BE2C (cell line): ENCODE data around the gene CXCL12.

ENCODE experiments used
- DNase-seq: peaks from one replicate; pipeline ENCODE4 v3.0.0-alpha.2; 2020
- H3K27me3 ChIP-seq: fragments of 250-450 bp; sonication (Bioruptor Pico); 2 replicates; pipeline ENCODE4 v1.5.1; 2020; ENCODE audit warnings: mild to moderate bottlenecking
- H3K36me3 ChIP-seq: fragments of 250-450 bp; sonication (Bioruptor Pico); 2 replicates; pipeline ENCODE4 v1.5.1; 2020; ENCODE audit warnings: mild to moderate bottlenecking
- H3K4me1 ChIP-seq: fragments of 250-450 bp; sonication (Bioruptor Pico); 2 replicates; pipeline ENCODE4 v1.5.1; 2020
- H3K4me3 ChIP-seq: 2 replicates; pipeline ENCODE4 v1.5.1; 2011; ENCODE audit warnings: low read depth, low read length
- H3K9me3 ChIP-seq: fragments of 250-450 bp; sonication (Bioruptor Pico); 2 replicates; pipeline ENCODE4 v1.5.1; 2020
- CTCF ChIP-seq: IDR thresholded peaks from 2 replicates; pipeline ENCODE4 v1.5.1; 2012; ENCODE audit warnings: mild to moderate bottlenecking, low read depth, low read length

CXCL12 gene

GRCh38 chr10:44389150-44389549 lies 4.3 kb upstream of the CXCL12 start:
- no peak for DNase-seq
- H3K27me3 ChIP-seq = peaks cover 19% of the 10 kb centered on the region
- no peak for TF ChIP-seq CTCF
- H3K4me1 ChIP-seq = no peaks in the 10 kb centered on the region
- no peak overlapping the region for H3K4me3 ChIP-seq
- H3K36me3 ChIP-seq = no peaks in the 10 kb centered on the region
- H3K9me3 ChIP-seq = no peaks in the 10 kb centered on the region

- Histone ChIP-seq H3K9me3 (no peaks in the 10 kb centered on the region), H3K36me3 (no peaks in the 10 kb centered on the region), H3K4me3 (no peak overlapping the region), H3K4me1 (no peaks in the 10 kb centered on the region), H3K27me3 (peaks cover 24% of the 10 kb centered on the region)
- no peak for DNase-seq
- TF ChIP-seq CTCF = no peak
Measured at GRCh38 chr10:44388641-44389040, 3.7 kb upstream of the CXCL12 start.

GRCh38 chr10:44387853-44388251 lies 3.0 kb upstream of the CXCL12 start:
- Histone ChIP-seq H3K27me3 (peaks cover 32% of the 10 kb centered on the region), H3K9me3 (no peaks in the 10 kb centered on the region), H3K36me3 (no peaks in the 10 kb centered on the region), H3K4me3 (no peak overlapping the region), H3K4me1 (no peaks in the 10 kb centered on the region)
- TF ChIP-seq CTCF = no peak
- no peak for DNase-seq

GRCh38 chr10:44386546-44387052 lies 1.7 kb upstream of the CXCL12 start:
- Histone ChIP-seq H3K4me3 (no peak overlapping the region; the same call in 1 of the 2 replicates), H3K9me3 (no peaks in the 10 kb centered on the region), H3K4me1 (no peaks in the 10 kb centered on the region), H3K27me3 (peaks cover 34% of the 10 kb centered on the region), H3K36me3 (no peaks in the 10 kb centered on the region)
- peak; percentile 73 for DNase-seq
- peak; percentile 84 for TF ChIP-seq CTCF

GRCh38 chr10:44385696-44386441 lies 972 bp upstream of the CXCL12 start:
- H3K4me1 ChIP-seq = no peaks in the 10 kb centered on the region
- DNase-seq = no peak
- H3K9me3 ChIP-seq = no peaks in the 10 kb centered on the region
- TF ChIP-seq CTCF = no peak
- H3K4me3 ChIP-seq = no peak overlapping the region
- H3K27me3 ChIP-seq = peaks cover 34% of the 10 kb centered on the region
- H3K36me3 ChIP-seq = no peaks in the 10 kb centered on the region

- Histone ChIP-seq H3K4me3 (peak overlapping the region; percentile 34), H3K36me3 (no peaks in the 10 kb centered on the region), H3K4me1 (no peaks in the 10 kb centered on the region), H3K9me3 (no peaks in the 10 kb centered on the region), H3K27me3 (peaks cover 34% of the 10 kb centered on the region)
- DNase-seq = no peak
- TF ChIP-seq CTCF = no peak
Measured at GRCh38 chr10:44384601-44385025, 284 bp downstream of the CXCL12 start.
